SK-N-SH treated with all-trans-retinoic acid at 6 μM for 48 hours (cell line): ENCODE results near the gene PDSS2.

ENCODE experiments used
- ATAC-seq: fragments of 200-7000 bp; cut with Tn5 transposase; 3 replicates; pipeline ENCODE4 v1.9.1; 2020; ENCODE audit warnings: mild to moderate bottlenecking, moderate library complexity
- ARNTL ChIP-seq: fragments of 450-650 bp; formaldehyde crosslinking; IDR thresholded peaks from 2 replicates; pipeline ENCODE4 v1.5.0; 2020; ENCODE audit warnings: low read depth, mild to moderate bottlenecking, moderate library complexity, borderline replicate concordance
- BACH2 ChIP-seq: fragments of 250-450 bp; sonication (Bioruptor Pico); IDR thresholded peaks from 2 replicates; pipeline ENCODE4 v1.9.0; 2021; ENCODE audit warnings: mild to moderate bottlenecking, borderline replicate concordance
- CSRNP3 ChIP-seq: fragments of 250-450 bp; sonication (Bioruptor Pico); IDR thresholded peaks from 2 replicates; pipeline ENCODE4 v1.5.1; 2021; ENCODE audit warnings: mild to moderate bottlenecking, moderate library complexity
- ESRRG ChIP-seq: fragments of 250-450 bp; sonication (Bioruptor Pico); IDR thresholded peaks from 2 replicates; pipeline ENCODE4 v1.6.1; 2021; ENCODE audit warnings: mild to moderate bottlenecking
- GLIS3 ChIP-seq: fragments of 250-450 bp; sonication (Bioruptor Pico); IDR thresholded peaks from 2 replicates; pipeline ENCODE4 v1.5.0; 2020; ENCODE audit warnings: mild to moderate bottlenecking, moderate library complexity
- OSR1 ChIP-seq: fragments of 250-450 bp; sonication (Bioruptor Pico); IDR thresholded peaks from 2 replicates; pipeline ENCODE4 v1.8.0; 2022; ENCODE audit warnings: moderate library complexity, mild to moderate bottlenecking, inconsistent platforms
- PPARA ChIP-seq: fragments of 250-450 bp; sonication (Bioruptor Pico); IDR thresholded peaks from 2 replicates; pipeline ENCODE4 v1.5.0; 2020; ENCODE audit warnings: mild to moderate bottlenecking, borderline replicate concordance
- RARB ChIP-seq: fragments of 250-450 bp; sonication (Bioruptor Pico); IDR thresholded peaks from 2 replicates; pipeline ENCODE4 v1.8.0; 2021; ENCODE audit warnings: mild to moderate bottlenecking, moderate library complexity
- TCF4 ChIP-seq: fragments of 250-450 bp; sonication (Bioruptor Pico); IDR thresholded peaks from 2 replicates; pipeline ENCODE4 v1.8.0; 2021; ENCODE audit warnings: mild to moderate bottlenecking, moderate library complexity, borderline replicate concordance
- TSHZ2 ChIP-seq: fragments of 250-450 bp; sonication (Bioruptor Pico); IDR thresholded peaks from 2 replicates; pipeline ENCODE4 v1.5.0; 2020; ENCODE audit warnings: mild to moderate bottlenecking, moderate library complexity
- ZC3H10 ChIP-seq: fragments of 250-450 bp; sonication (Bioruptor Pico); IDR thresholded peaks from 2 replicates; pipeline ENCODE4 v1.5.1; 2021; ENCODE audit warnings: mild to moderate bottlenecking, moderate library complexity
- ZFP3 ChIP-seq: fragments of 250-450 bp; sonication (Bioruptor Pico); IDR thresholded peaks from 2 replicates; pipeline ENCODE4 v1.5.0; 2020; ENCODE audit warnings: mild to moderate bottlenecking, moderate library complexity
- ZFP30 ChIP-seq: fragments of 450-650 bp; formaldehyde crosslinking; IDR thresholded peaks from 2 replicates; pipeline ENCODE4 v1.5.0; 2022; ENCODE audit warnings: mild to moderate bottlenecking, moderate library complexity
- ZNF565 ChIP-seq: fragments of 450-650 bp; formaldehyde crosslinking; conservative IDR thresholded peaks from 2 replicates; pipeline ENCODE4 v1.5.0; 2020; ENCODE audit warnings: low read depth, mild to moderate bottlenecking, moderate library complexity
- ZNF70 ChIP-seq: fragments of 450-650 bp; formaldehyde crosslinking; IDR thresholded peaks from 2 replicates; pipeline ENCODE4 v1.5.0; 2020; ENCODE audit warnings: mild to moderate bottlenecking, moderate library complexity
- ZNF8 ChIP-seq: fragments of 450-650 bp; formaldehyde crosslinking; IDR thresholded peaks from 2 replicates; pipeline ENCODE4 v1.5.0; 2020; ENCODE audit warnings: mild to moderate bottlenecking, moderate library complexity
- TF ChIP-seq, protein P1 (sequence below): fragments of 250-450 bp; sonication (Bioruptor Pico); IDR thresholded peaks from 2 replicates; pipeline ENCODE4 v1.5.1; 2020; ENCODE audit warnings: low read depth, mild to moderate bottlenecking, moderate library complexity
- TF ChIP-seq, protein P2 (sequence below): fragments of 250-450 bp; sonication (Bioruptor Pico); IDR thresholded peaks from 2 replicates; pipeline ENCODE4 v1.8.0; 2021; ENCODE audit warnings: low read depth, mild to moderate bottlenecking, moderate library complexity, borderline replicate concordance
- TF ChIP-seq, protein P3 (sequence below): fragments of 250-450 bp; sonication (Bioruptor Pico); IDR thresholded peaks from 2 replicates; pipeline ENCODE4 v1.8.0; 2020; ENCODE audit warnings: mild to moderate bottlenecking, moderate library complexity, borderline replicate concordance

PDSS2 gene

DNA sequence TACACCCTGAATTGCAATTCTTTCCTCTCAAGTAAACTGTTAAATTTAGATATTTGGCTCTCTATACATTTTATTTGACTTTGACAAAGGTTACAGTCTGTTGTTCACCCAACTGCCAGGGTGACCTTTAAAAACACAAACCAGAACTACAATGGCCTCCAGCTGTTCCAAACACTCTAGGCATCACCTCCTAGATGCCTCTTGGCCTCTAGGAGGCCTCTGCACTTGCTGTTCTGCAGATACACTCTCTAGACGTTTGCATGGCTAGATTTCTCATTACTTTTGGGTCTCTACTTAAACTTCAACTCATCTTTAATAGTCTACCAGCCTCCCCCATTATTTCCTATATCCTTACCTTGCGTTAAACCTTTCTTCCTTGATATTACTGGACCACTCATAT, 241.2 kb downstream of the PDSS2 start:
- ATAC-seq, result no peak
- TF ChIP-seq ZFP30 (no peak), TCF4 (CRISPR knock-in tag) (no peak), ZNF70 (no peak), ZNF565 (CRISPR knock-in tag) (no peak), TSHZ2 (CRISPR knock-in tag) (no peak), OSR1 (CRISPR knock-in tag) (no peak), RARB (CRISPR knock-in tag) (no peak), ARNTL (CRISPR knock-in tag) (no peak), ZNF8 (CRISPR knock-in tag) (no peak), ZFP3 (CRISPR knock-in tag) (no peak), GLIS3 (no peak), BACH2 (CRISPR knock-in tag) (no peak), PPARA (CRISPR knock-in tag) (no peak), ESRRG (CRISPR knock-in tag) (no peak), ZC3H10 (CRISPR knock-in tag) (no peak)
- TF ChIP-seq, protein P1, sequence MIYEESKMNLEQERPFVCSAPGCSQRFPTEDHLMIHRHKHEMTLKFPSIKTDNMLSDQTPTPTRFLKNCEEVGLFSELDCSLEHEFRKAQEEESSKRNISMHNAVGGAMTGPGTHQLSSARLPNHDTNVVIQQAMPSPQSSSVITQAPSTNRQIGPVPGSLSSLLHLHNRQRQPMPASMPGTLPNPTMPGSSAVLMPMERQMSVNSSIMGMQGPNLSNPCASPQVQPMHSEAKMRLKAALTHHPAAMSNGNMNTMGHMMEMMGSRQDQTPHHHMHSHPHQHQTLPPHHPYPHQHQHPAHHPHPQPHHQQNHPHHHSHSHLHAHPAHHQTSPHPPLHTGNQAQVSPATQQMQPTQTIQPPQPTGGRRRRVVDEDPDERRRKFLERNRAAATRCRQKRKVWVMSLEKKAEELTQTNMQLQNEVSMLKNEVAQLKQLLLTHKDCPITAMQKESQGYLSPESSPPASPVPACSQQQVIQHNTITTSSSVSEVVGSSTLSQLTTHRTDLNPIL, result no peak
- TF ChIP-seq, protein P2, sequence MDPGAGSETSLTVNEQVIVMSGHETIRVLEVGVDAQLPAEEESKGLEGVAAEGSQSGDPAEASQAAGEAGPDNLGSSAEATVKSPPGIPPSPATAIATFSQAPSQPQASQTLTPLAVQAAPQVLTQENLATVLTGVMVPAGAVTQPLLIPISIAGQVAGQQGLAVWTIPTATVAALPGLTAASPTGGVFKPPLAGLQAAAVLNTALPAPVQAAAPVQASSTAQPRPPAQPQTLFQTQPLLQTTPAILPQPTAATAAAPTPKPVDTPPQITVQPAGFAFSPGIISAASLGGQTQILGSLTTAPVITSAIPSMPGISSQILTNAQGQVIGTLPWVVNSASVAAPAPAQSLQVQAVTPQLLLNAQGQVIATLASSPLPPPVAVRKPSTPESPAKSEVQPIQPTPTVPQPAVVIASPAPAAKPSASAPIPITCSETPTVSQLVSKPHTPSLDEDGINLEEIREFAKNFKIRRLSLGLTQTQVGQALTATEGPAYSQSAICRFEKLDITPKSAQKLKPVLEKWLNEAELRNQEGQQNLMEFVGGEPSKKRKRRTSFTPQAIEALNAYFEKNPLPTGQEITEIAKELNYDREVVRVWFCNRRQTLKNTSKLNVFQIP (CRISPR knock-in tag), result no peak
- TF ChIP-seq, protein P3, sequence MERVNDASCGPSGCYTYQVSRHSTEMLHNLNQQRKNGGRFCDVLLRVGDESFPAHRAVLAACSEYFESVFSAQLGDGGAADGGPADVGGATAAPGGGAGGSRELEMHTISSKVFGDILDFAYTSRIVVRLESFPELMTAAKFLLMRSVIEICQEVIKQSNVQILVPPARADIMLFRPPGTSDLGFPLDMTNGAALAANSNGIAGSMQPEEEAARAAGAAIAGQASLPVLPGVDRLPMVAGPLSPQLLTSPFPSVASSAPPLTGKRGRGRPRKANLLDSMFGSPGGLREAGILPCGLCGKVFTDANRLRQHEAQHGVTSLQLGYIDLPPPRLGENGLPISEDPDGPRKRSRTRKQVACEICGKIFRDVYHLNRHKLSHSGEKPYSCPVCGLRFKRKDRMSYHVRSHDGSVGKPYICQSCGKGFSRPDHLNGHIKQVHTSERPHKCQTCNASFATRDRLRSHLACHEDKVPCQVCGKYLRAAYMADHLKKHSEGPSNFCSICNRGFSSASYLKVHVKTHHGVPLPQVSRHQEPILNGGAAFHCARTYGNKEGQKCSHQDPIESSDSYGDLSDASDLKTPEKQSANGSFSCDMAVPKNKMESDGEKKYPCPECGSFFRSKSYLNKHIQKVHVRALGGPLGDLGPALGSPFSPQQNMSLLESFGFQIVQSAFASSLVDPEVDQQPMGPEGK (CRISPR knock-in tag), result no peak

GRCh38 chr6:107217248-107217647, 242.1 kb downstream of the PDSS2 start:
- ATAC-seq, result no peak
- TF ChIP-seq ZNF565 (CRISPR knock-in tag), result no peak
- TF ChIP-seq GLIS3, result no peak
- TF ChIP-seq ZNF70, result no peak
- no peak for TF ChIP-seq ZFP30
- TF ChIP-seq, protein P2 (CRISPR knock-in tag), result no peak
- no peak for TF ChIP-seq TSHZ2 (CRISPR knock-in tag)
- no peak for TF ChIP-seq ARNTL (CRISPR knock-in tag)
- no peak for TF ChIP-seq CSRNP3 (CRISPR knock-in tag)
